Mammary epithelial cell (primary cell): ENCODE data around the gene NECTIN2.

ENCODE experiments used
- EZH2 ChIP-seq: IDR thresholded peaks from 2 replicates; pipeline ENCODE4 v1.6.1; 2012; ENCODE audit warnings: low read length, inconsistent platforms, borderline replicate concordance
- TF ChIP-seq, protein P1 (sequence below), 2 donors: IDR thresholded peaks in 1 of 2; conservative IDR thresholded peaks in 1 of 2; 2 replicates each; pipeline ENCODE4 v1.5.1; 2011 to 2012; ENCODE audit warnings: inconsistent platforms in 2 of 2, low read length in 2 of 2, mild to moderate bottlenecking in 2 of 2, control low read depth in 1 of 2, low read depth in 1 of 2; ENCODE audit not compliant: insufficient read depth in 1 of 2; ENCODE audit errors: extremely low read depth in 1 of 2

DNA sequence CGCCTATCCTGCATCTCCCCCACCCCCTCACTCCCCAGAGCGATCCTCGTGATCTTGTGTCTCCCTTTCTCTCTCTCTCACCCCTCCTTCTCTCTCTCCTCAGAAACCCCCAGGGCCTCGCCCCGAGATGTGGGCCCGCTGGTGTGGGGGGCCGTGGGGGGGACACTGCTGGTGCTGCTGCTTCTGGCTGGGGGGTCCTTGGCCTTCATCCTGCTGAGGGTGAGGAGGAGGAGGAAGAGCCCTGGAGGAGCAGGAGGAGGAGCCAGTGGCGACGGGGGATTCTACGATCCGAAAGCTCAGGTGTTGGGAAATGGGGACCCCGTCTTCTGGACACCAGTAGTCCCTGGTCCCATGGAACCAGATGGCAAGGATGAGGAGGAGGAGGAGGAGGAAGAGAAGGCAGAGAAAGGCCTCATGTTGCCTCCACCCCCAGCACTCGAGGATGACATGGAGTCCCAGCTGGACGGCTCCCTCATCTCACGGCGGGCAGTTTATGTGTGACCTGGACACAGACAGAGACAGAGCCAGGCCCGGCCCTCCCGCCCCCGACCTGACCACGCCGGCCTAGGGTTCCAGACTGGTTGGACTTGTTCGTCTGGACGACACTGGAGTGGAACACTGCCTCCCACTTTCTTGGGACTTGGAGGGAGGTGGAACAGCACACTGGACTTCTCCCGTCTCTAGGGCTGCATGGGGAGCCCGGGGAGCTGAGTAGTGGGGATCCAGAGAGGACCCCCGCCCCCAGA, 32.2 kb downstream of the NECTIN2 start:
- TF ChIP-seq, protein P1, sequence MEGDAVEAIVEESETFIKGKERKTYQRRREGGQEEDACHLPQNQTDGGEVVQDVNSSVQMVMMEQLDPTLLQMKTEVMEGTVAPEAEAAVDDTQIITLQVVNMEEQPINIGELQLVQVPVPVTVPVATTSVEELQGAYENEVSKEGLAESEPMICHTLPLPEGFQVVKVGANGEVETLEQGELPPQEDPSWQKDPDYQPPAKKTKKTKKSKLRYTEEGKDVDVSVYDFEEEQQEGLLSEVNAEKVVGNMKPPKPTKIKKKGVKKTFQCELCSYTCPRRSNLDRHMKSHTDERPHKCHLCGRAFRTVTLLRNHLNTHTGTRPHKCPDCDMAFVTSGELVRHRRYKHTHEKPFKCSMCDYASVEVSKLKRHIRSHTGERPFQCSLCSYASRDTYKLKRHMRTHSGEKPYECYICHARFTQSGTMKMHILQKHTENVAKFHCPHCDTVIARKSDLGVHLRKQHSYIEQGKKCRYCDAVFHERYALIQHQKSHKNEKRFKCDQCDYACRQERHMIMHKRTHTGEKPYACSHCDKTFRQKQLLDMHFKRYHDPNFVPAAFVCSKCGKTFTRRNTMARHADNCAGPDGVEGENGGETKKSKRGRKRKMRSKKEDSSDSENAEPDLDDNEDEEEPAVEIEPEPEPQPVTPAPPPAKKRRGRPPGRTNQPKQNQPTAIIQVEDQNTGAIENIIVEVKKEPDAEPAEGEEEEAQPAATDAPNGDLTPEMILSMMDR (conservative IDR thresholded peaks at IDR 0.05 in 1 of 2, IDR thresholded peaks at IDR 0.05 in 1 of 2; ENCODE audit: extremely low read depth in 1 of 2, insufficient read depth in 1 of 2, low read depth in 1 of 2, low read length in 2 of 2) = no peak
- no peak for TF ChIP-seq EZH2
